Activated CD8-positive, alpha-beta memory T cell treated with anti-CD3 and anti-CD28 coated beads, Interleukin-2, amount 50 U/mL, for 1 hour (primary cell): ENCODE data around the gene AMFR.

Experiments used
- DNase-seq: peaks from one replicate; pipeline ENCODE4 v3.0.0-alpha.2; 2020; ENCODE audit errors: extremely low read depth

The AMFR gene

DNA sequence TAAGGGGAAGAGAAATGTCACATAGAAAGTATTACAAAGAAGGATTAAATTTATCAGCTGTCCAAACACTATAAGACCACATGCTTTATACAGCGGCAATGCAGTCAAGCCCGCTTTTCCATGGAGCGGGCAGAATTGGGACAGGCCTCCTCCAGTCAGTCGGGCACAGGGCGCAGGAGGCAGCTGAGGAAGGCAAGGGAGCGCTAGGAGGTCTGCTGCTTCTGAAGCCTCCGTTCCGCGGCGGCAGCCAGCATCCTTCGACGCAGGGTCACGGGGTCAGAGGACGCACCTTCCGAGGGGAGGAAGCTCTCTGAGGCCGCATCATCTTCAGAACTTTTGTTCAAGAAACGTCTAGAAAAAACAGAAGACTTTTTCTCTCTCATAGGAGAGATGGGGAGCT is 62.6 kb downstream of the AMFR start:
- no peak for DNase-seq

DNA sequence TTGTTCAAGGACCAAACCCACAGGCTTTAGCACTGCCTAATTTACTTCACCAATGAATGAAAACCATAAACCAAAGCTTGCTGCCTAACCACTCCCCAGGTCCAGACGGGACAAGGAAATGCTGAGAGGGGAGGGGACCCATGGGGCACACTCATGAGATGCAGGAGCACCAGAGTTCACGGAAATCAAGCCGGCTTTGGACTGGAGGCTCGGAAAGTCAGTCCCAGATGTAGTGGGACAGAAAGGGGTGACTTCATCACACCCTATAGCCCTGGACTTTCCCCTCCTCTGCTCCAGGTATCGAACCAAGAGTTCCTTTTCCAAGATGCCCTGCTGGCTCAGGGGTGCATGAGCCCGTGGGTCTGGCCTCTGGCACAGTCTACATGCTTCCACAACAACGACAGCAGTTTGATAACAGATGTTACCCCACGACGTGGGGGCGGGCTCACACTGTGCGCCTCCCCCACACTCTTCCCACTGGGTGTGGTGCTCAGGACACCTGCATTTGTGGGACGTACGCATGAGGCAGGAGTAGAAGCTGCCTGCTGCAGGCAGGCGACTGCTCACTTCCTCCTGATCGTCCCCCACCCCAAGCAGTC is 63.2 kb downstream of the AMFR start:
- no peak for DNase-seq

DNA sequence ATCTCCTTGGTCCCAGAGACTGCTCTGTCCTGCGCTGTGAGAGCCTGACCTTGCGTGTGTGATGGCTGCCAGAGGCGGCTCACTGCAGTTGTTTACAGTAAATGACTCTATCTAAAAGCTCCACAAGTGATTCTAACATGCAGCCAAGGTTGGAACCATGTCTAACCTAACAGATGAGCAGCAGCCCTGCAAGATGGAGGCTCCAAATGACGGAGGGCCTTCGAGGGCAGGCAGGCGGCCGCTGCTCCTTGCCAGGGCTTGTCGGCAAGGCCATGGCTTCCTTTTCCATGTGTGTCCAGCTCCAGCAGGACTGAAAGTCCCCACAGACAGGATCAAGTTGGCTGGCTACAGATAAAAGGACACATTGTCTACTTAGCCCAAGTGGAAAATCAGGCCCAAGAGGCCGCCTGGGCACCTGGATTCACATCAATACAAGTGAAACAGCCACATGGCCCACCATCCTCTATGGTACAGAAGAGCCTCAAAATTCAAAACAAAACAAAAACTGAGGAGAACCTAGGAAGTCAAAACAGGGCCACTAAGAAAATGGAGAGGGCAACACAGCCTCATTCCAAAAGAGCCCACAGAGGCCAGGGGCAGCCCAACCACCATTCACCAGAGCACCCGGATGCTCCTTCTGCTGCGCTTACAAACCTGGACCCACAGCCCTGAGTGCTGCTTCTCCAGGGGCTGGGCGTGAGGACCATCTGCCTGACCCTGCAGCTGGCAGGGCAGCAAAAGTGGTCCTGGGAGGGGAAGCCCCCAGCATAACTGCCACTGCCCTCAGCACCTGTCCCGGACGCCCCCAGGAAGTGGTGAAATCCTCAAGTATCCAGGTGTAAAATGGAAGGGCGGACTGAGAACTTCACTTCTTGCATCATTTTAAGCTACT is 65.0 kb downstream of the AMFR start:
- no peak for DNase-seq

DNA sequence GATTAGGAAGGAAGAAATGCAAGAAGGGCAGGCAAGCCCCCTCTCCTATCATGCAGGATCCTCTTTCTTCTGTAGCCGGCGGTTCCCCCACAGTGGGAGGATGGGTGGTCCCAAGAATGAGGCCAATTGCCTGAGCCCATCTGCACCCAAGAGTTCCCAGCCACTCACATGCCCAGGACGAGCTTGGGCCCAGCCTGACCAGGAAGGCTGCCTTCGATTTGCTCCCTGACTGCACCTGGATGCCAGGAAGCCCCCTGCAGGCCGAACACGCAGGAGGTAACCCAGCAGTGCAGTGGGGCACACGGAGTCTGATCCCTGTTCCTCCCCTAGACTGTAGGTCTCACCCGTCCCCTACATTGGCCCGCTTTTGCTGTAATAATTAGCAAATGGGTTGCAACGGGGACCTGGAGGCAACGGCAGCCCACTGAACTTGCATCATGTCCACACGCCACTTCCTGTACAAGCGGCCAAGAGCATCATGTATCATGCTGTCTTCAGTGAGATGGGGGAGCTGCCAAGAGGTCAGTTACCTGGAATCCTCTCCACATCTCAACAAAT is 67.5 kb downstream of the AMFR start:
- DNase-seq: no peak

DNA sequence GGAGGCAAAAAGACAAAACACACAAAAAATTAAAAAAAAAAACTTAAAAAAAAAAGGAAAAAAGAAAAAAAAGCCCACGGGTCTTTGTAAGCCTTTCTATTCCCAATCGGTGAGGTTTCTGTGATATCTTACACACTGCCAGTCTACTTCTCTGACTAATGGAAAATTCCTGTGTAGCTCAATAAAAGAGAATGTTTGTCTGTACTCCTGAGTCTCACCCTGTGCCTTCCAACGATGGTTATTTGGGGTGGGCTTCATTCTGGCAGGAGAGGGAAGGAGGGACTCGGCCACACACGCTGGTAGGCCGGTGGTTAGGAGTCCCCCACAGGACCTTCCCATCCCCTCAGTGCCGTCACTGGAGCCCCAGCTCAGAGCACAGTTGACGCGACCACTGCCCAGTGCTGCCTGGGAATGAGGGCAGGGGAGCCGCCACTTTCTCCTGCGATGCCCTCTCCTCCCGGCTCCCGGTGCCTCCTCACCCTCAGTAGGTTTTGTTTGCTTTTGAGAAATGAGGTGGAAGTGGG is 68.0 kb downstream of the AMFR start:
- DNase-seq: no peak

DNA sequence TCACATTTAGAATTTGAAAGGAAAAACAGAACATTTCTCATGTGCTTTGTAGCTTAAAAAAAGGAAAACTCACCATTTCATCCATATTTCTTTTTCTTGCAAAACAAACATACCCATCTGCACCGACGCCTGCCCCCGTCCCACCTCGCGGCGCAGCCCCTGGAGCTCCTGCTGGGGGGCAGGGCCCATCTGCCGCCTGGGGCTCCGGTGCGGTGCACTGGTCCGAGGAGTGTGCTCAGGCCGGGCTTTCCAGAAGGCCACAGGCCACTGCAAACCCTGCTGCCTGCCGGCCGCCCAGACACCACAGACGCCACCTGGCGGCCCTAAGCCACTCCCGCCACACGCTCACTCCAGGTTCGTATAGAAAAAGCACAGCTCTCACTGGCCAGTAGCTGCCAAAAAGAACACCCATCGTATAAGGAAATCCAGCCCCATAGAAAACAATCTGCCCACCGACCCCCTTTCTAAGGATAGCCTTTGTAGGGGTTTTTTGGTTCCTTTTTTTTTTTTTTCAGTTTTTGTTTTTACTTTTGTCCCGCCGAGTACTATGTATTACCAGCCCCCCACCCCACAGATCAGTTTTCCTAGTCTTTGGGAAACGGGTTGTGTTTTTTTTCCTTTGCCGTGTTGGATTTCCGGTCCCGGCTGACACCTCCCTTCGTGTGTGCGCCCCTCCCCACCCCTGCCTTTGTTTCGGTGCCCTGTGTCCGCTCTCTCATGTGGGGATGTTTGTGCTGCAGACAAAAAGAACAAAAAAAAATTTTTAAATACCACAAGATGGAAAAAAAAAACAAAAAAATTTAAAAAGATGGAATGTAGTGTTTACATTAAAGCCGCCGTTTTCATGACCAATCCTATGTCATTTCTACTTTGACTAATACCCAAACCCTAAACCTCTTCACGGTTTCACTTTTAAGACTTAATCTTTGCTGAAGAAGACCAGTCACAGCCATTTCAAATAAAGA is 68.8 kb downstream of the AMFR start:
- DNase-seq: no peak

DNA sequence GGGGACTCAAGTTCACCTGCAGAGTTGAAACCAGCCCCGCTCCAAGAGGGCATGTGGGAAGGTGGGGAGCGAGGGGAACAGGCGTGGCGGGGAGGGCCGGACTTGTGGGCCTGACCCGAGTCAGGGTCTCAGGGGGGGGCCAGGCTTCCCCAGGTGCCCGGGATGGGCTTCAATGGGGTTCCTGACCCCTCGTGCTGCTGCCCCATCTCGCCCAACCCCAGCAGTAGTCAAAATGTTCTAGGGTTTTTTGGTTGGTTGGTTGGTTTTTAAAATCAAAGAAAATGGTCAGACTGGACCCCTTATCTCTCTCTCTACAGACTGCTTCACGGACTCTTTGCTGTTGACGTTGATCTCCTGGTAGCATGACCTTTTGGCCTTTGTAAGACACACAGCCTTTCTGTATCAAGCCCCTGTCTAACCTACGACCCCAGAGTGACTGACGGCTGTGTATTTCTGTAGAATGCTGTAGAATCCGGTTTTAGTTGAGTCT is 69.5 kb downstream of the AMFR start:
- no peak for DNase-seq

DNA sequence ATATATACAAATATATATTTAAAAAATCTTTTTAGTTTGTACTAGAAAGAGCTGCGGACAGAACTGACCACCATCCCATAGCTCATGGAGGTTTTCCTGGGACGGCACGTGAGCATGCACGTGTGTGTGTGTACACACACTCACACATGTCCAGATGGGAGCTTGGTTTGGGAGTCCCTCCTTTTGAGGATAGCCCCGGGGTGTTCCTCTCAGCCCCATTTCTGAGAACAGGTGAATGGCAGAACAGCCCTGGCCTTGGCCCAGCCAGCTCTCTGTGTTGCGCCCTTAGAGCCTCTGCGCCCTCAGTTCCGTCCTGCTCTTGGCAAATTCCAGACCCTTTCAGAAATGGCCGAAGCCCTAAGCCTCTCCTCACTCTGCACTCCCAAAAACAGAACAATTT is 70.1 kb downstream of the AMFR start:
- DNase-seq: no peak

DNA sequence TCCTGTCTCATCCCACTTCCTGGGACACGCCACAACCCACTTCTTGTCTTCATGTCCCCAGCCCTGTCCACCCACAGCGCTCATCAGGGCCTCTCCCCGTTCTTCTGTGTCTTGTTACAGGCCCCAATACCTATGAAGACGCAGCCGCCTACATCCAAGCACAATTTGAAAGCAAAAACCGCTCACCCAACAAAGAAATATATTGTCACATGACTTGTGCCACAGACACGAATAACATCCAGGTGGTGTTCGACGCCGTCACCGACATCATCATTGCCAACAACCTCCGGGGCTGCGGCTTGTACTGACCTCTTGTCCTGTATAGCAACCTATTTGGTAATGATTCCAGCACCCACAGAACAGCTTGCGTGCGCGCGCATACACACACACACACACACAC is 70.6 kb downstream of the AMFR start:
- no peak for DNase-seq

DNA sequence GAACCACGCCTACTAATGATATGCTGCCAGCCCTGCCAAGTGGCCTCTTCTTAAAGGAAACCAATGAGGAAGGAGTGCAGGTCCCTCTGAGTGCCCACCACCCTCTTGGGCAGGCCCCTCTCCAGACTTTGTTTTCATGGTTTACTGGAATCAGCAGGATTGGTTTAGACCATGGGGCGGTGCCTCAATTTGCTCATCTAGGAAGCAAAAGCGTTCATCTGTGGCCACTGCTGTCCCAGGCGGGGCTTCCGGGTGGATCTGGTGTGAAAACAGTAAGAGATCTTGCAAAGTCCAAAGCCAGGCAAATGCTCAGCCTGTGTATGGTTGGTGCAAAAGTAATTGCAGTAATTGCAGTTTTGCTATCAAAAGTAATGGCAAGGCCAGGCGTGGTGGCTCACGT is 71.3 kb downstream of the AMFR start:
- DNase-seq: no peak

DNA sequence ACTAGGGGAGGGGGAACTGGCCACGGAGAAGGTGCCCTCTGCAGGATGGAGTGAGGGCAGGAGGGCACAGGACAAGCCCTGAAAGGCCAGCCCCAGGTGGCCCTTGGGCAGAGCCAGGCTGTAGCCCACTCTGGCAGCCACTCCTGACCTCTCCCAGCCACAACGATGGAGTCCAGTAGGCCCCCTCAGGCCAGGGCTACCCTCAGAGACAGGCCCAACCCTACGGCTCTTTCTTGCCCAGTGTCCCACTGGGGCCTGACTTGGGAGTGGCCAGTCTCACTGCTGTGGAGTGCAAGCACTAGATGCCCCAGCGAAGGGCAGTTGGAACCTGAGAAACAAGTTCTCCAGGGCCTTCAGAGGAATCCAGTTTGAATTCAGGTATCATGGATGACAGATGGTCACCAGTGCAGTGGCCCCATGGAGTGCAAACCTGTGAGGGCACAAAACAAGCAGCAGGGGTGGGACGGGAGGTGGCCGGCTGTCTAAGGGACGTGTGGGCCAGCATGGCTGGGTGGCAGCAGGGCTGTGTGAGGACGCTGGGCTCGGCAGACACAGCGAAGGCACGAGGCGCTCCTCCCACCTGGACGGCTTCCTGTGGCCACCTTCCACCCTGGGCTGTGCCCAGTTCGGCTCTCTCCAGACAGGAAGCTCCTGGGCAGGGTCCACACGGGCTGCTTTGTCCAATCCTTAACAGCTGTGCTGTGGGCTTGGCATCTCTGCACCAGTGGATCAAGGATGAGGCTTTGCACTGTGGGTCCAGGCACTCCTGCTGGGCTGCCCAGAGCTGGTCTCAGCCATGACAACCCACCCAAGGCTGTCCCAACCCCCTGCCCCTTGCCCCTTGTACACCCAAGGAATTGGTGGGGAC is 72.1 kb downstream of the AMFR start:
- no peak for DNase-seq

DNA sequence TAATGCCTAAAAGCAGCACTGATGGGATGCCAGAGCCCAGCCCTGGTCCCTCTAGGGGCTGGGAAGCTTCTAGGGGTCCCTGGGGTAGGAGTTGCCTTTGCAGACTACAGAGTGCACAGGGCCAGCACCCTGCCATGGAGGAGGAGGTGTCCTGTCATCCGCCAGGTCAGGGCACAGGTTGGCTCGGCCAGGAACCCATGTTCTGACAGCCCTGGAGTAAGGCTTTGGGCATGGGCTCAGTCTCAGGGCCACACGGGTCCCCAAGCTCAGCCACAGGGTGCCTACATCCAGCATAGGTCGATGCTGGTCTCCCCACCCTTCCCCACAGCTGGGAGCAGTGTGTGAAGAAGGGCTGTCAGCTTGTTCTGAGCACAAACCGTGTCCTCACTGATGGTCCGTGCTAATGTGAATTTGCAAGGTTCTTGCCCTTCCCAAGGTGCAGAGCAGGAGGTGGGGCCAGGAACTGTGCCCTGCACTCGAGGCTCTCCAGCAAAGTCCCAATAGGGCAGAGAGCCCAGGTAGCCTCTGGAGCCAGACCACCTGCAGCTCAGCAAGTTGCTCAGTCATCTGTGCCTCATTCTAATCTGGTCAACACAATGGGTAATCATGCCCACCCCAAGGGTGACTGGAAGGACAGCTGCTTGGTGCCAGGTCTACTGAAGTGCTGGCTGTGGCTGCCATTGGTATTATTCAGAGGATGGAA is 72.8 kb downstream of the AMFR start:
- DNase-seq: no peak

DNA sequence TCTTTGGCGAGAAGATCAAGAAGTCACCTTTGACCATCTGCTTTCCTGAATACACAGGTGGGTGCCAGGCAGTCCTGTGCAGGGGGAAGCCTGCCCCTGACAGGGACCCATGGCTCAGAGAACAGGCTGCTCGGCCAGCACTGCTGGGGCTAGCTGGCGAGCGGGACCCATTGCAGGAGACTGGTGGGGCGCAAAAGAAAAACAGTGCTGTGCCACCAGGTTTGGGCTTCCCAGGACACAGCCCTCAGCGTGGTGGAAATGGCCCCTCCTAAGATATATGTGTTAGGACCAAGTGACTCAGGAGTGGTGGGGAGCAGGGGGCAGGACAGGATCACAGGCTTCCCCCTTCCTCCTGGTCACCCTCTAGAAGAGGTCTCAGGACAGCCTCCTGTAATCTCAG is 73.9 kb downstream of the AMFR start:
- DNase-seq: no peak

DNA sequence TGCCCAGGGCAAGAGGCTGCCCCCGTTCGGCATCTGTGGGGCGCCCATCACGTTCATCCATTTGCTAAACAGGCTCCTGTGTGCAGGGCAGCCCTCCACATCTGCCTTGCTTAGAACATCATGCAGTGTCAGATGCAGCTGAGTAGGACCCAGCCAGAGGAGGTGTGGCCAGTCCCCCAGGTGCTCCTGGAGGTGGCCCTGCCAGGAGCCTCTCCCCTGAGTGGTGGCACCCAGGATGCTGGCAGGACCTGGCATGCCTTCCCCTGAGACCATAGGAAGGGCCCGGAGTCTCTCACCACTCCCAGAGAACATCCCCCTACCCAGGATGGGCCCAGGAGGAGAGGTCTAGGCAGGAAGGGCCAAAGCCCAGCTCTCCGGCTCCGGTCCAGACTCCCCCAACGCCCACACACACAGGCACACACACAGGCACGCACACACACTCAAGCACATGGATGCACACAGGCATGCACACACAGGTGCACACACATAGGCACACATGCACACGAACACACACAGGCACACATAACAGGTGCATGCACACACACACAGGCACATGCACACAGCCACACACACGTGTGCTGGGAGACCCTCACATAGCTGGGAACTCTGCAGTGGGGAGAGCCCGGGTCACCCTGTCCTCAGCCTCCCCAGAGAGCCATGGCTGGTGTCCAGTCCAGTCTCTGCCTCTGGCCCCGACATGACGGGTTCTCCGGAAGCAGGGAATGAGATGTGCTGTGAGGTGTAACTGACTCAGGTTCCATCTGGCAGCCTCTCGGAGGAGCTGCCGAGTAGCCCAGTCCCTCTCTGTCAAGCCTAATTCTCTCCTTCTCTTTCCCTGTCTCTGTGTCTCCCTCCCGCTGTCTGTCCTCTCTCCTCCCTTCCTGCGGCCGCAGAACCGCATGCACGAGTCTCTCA is 74.6 kb downstream of the AMFR start:
- no peak for DNase-seq

DNA sequence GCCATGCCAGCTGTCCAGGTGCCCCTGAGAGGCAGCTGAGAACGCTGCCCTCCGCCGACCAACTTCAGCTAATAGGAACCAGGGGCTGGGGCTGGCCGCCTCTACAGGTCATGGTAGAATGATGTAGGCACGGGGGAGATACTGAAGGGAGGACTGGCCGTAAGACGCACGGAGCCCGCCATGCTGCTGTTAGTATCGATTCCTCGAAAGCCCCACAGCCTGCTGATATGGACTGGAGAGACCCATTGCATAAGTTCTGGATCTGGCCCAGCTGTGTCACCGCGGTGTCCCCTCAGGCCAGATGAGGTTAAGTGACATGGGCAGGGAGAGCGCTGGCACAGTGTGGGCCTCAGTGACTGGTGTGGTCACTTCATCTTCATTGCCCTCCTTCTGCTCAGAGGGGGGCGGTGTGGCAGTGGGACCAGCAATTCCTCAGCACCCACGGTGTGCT is 75.6 kb downstream of the AMFR start:
- no peak for DNase-seq

DNA sequence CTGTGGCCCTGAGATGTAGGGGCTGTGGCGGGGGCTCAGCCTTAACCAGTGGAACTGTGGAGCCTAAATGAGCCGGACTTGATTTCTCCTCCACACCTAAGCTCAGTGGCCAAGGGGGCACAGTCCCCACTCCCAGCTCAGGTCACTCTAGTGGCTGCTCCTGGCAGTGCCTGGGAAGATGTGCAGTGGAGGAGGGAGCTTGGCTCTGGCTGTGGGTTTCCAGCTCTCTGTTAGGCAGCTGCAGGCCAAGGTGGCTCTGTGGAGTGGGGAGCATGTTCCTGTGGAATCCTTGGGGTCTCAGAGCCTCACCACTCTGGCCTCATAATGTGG is 76.3 kb downstream of the AMFR start:
- no peak for DNase-seq

DNA sequence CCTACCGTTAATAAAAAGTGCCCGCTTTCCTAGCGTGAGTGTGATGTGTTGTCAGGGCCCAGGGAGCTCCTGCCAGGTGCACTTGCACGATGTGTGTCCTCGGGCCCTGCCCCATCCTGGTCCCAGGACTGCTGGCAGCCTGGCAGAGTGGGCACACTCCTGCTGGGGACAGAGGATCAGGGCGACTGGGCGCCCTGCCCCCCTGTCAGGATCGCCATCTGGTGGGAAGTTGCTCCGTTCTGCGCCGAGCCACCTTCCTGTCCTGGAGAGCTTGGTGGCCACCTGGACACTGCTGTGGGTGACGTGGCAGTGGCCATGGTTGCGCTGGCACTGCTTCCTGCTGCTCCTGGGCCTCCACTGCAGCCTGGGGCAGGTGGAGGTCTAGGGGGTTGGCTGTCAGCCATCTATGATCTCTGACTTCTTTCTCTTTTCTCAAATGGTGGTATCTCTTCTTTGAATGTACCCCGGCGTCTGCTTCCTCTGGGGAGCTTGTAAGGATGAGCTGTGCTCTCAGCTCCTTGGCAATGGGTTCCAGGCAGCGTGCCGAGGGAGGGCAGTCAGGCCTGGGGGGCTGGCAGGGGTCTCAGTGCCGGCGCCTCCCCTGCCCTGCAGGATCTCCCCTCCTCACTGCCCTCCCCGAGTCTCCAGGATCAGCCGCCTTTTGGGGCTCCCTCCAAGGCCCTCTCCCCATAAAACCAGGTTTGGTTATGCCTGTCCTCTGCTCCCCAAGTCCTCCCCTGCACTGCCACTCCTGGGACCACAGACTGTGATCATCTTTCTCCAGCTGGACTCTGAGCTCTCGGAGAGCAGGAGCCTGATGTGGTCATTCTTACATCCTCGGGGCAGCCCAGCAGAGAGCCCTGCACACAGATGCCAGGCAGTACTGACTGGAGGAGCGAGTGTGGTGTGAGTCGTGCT is 76.9 kb downstream of the AMFR start:
- DNase-seq: no peak

DNA sequence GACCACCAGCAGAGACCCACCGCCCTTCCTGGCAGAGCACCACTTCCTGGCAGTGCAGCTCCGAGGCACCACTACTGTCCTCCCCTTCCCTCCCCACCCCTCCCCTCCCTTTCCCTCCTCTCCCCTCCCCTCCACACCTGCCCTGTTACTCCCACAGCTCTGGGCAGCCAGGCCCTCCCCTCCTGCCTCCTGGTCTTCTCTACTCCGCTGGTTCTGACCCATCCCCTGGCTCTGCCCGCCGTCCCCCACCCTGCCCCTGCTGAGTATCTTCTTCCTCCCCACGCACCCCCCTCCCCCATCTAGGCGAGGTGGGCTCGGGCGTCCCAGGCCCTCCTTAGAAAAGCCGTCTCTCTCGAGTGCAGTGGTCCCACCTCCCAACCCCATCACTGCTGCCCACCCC is 77.7 kb downstream of the AMFR start:
- no peak for DNase-seq
